ENCODE data around the gene LPP. TPM values are rescaled to one million over a fixed set of nuclear protein-coding genes. Genes with fewer than 3 reads are reported as not detected.

LPP gene
- total RNA-seq, 4 donors from 2014 or later, result 56.0 to 65.7 (median 58.1) TPM

GRCh38 chr3:188523291-188523690 lies 369.3 kb downstream of the LPP start:
- Histone ChIP-seq H3K27ac (no peak overlapping the region), H3K27me3 (no peaks in the 10 kb centered on the region), H3K4me3 (no peak overlapping the region), H3K9me3 (no peaks in the 10 kb centered on the region), H3K36me3 (no peaks in the 10 kb centered on the region), H3K4me1 (peaks cover 0 to 11% of the 10 kb centered on the region in 2 donors)
- intact Hi-C loops (cut with DNase I; ENCODE audit: low total_unique reads) (no loop called here), in situ Hi-C loops (cut with MboI; ENCODE audit: low sequenced_read_pairs in 4 of 4) (no loop called here)
- no peak for ATAC-seq
- TF ChIP-seq POLR2A (IDR thresholded peaks at IDR 0.05), result no peak
- TF ChIP-seq, protein P1, sequence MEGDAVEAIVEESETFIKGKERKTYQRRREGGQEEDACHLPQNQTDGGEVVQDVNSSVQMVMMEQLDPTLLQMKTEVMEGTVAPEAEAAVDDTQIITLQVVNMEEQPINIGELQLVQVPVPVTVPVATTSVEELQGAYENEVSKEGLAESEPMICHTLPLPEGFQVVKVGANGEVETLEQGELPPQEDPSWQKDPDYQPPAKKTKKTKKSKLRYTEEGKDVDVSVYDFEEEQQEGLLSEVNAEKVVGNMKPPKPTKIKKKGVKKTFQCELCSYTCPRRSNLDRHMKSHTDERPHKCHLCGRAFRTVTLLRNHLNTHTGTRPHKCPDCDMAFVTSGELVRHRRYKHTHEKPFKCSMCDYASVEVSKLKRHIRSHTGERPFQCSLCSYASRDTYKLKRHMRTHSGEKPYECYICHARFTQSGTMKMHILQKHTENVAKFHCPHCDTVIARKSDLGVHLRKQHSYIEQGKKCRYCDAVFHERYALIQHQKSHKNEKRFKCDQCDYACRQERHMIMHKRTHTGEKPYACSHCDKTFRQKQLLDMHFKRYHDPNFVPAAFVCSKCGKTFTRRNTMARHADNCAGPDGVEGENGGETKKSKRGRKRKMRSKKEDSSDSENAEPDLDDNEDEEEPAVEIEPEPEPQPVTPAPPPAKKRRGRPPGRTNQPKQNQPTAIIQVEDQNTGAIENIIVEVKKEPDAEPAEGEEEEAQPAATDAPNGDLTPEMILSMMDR (IDR thresholded peaks at IDR 0.05 in 4 of 5, conservative IDR thresholded peaks at IDR 0.05 in 1 of 5), result no peak
- DNase-seq, result no peak

GRCh38 chr3:188524052-188524451 lies 370.1 kb downstream of the LPP start:
- Histone ChIP-seq H3K4me3 (no peak overlapping the region), H3K27me3 (no peaks in the 10 kb centered on the region), H3K27ac (no peak overlapping the region), H3K4me1 (peaks cover 0 to 11% of the 10 kb centered on the region in 2 donors), H3K9me3 (no peaks in the 10 kb centered on the region), H3K36me3 (no peaks in the 10 kb centered on the region)
- ATAC-seq (no peak), DNase-seq (no peak)
- TF ChIP-seq, protein P1 (IDR thresholded peaks at IDR 0.05 in 4 of 5, conservative IDR thresholded peaks at IDR 0.05 in 1 of 5), result no peak
- TF ChIP-seq POLR2A (IDR thresholded peaks at IDR 0.05), result no peak
- in situ Hi-C loops (cut with MboI; ENCODE audit: low sequenced_read_pairs in 4 of 4) (no loop called here), intact Hi-C loops (cut with DNase I; ENCODE audit: low total_unique reads) (no loop called here)

DNA sequence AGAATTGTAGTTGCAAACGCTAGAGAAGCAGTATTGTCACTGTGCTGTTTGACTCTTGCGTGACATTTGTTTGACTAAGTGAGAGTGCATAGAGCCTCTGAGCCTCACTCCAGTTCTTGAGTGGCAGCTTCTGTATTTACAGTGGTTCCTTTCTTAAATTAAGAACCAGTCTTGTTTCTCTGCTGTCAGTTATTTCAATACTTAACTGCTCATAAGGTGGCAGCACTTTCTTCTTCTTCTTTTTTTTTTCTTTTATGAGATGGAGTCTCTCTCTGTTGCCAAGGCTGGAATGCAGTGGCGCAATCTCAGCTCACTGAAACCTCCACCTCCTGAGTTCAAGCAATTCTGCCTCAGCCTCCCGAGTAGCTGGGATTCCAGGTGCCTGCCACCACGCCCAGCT lies 372.1 kb downstream of the LPP start:
- ATAC-seq (peak in 1 of 2 donors; percentile 76), DNase-seq (peak in 1 of 2 donors; percentile 52)
- no peak overlapping the region for H3K4me3 ChIP-seq
- no peak for TF ChIP-seq POLR2A (IDR thresholded peaks at IDR 0.05)
- TF ChIP-seq, protein P1 (IDR thresholded peaks at IDR 0.05 in 4 of 5, conservative IDR thresholded peaks at IDR 0.05 in 1 of 5), result no peak
- H3K36me3 ChIP-seq, result no peaks in the 10 kb centered on the region
- no peaks in the 10 kb centered on the region for H3K9me3 ChIP-seq
- no peak overlapping the region for H3K27ac ChIP-seq
- intact Hi-C loops (cut with DNase I; ENCODE audit: low total_unique reads), result no loop called here
- H3K27me3 ChIP-seq, result no peaks in the 10 kb centered on the region
- peaks cover 0 to 3% of the 10 kb centered on the region in 2 donors for H3K4me1 ChIP-seq
- in situ Hi-C loops (cut with MboI; ENCODE audit: low sequenced_read_pairs in 4 of 4), result no loop called here

GRCh38 chr3:188527389-188527788 lies 373.4 kb downstream of the LPP start:
- no peak for DNase-seq
- Histone ChIP-seq H3K4me3 (no peak overlapping the region), H3K36me3 (no peaks in the 10 kb centered on the region), H3K9me3 (no peaks in the 10 kb centered on the region), H3K27ac (no peak overlapping the region), H3K4me1 (no peaks in the 10 kb centered on the region), H3K27me3 (no peaks in the 10 kb centered on the region)
- ATAC-seq, result no peak
- TF ChIP-seq, protein P1 (IDR thresholded peaks at IDR 0.05 in 4 of 5, conservative IDR thresholded peaks at IDR 0.05 in 1 of 5), result no peak
- TF ChIP-seq POLR2A (IDR thresholded peaks at IDR 0.05), result no peak
- in situ Hi-C loops (cut with MboI; ENCODE audit: low sequenced_read_pairs in 4 of 4) (no loop called here), intact Hi-C loops (cut with DNase I; ENCODE audit: low total_unique reads) (no loop called here)

DNA sequence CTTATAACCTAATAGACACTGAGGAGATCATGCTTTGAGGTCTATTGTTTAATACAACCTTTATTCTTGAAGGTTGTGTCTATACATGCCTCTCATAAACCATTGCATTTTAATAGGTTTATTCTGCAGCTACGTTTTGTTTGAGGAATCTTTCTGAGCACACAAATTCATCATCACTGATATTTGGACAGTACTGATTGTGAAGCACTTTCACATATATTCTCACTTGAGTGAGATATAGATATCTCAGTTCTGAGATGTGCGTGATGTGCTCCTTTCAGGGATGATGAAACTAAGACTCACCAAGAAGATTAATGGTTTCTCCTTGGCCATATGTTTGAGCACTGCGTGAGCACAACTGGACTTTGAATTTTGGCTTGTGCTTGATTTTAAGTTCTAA lies 374.4 kb downstream of the LPP start:
- no peaks in the 10 kb centered on the region for H3K4me1 ChIP-seq
- intact Hi-C loops (cut with DNase I; ENCODE audit: low total_unique reads), result no loop called here
- no peak overlapping the region for H3K4me3 ChIP-seq
- in situ Hi-C loops (cut with MboI; ENCODE audit: low sequenced_read_pairs in 4 of 4), result no loop called here
- H3K27ac ChIP-seq, result no peak overlapping the region
- no peaks in the 10 kb centered on the region for H3K27me3 ChIP-seq
- H3K36me3 ChIP-seq, result no peaks in the 10 kb centered on the region
- no peaks in the 10 kb centered on the region for H3K9me3 ChIP-seq
- TF ChIP-seq POLR2A (IDR thresholded peaks at IDR 0.05), result no peak
- TF ChIP-seq, protein P1 (IDR thresholded peaks at IDR 0.05 in 4 of 5, conservative IDR thresholded peaks at IDR 0.05 in 1 of 5), result no peak
- DNase-seq (no peak), ATAC-seq (no peak)

All from gastrocnemius medialis (tissue), 4 donors.